HEK293 (cell line): ENCODE data around the gene AK3.

Experiments used
- CTCF ChIA-PET: fragments of 350-600 bp; formaldehyde crosslinking; extraction: SDS; loops from one replicate; lab custom pipeline; 2021; ENCODE audit warnings: antibody characterized with exemption; lab: Yijun Ruan, JAX
- POLR2A ChIA-PET: fragments of 300-600 bp; formaldehyde crosslinking; extraction: SDS; loops from one replicate; lab custom pipeline; 2020; ENCODE audit warnings: antibody characterized with exemption, inconsistent platforms; lab: Yijun Ruan, JAX
- H3K27ac ChIP-seq: fragments of 200-500 bp; sonication (Bioruptor generic); 2 replicates; pipeline ENCODE4 v1.5.1; 2014; ENCODE audit warnings: low read depth, low read length, control low read depth, inconsistent platforms; ENCODE audit errors: extremely low read depth
- H3K36me3 ChIP-seq, 2 experiments: fragments of 200-500 bp in 1 of 2; sonication (Bioruptor generic) in 1 of 2; 1 replicate in 1 of 2; 2 replicates in 1 of 2; pipeline ENCODE4 v1.5.1; 2014 to 2017; ENCODE audit warnings: inconsistent platforms in 2 of 2, low read length in 2 of 2; ENCODE audit not compliant: control insufficient read depth in 2 of 2, insufficient read depth in 1 of 2
- H3K4me1 ChIP-seq: fragments of 200-500 bp; sonication (Bioruptor generic); 2 replicates; pipeline ENCODE4 v1.5.1; 2014; ENCODE audit warnings: mild to moderate bottlenecking, low read length, inconsistent platforms; ENCODE audit not compliant: control insufficient read depth, insufficient read depth
- H3K4me3 ChIP-seq: 2 replicates; pipeline ENCODE4 v1.5.1; 2011; ENCODE audit warnings: low read depth, mild to moderate bottlenecking, control low read depth, low read length, moderate library complexity
- H3K9me3 ChIP-seq: fragments of 200-500 bp; sonication (Bioruptor generic); 2 replicates; pipeline ENCODE4 v1.5.1; 2014; ENCODE audit warnings: low read depth, low read length, inconsistent platforms; ENCODE audit not compliant: control insufficient read depth, insufficient read depth
- GLIS2 ChIP-seq: fragments of 450-650 bp; formaldehyde crosslinking; IDR thresholded peaks from 2 replicates; pipeline ENCODE4 v1.5.1; 2016; ENCODE audit warnings: missing biosample characterization, missing genetic modification characterization
- SP3 ChIP-seq: fragments of 450-650 bp; formaldehyde crosslinking; IDR thresholded peaks from 2 replicates; pipeline ENCODE4 v1.5.1; 2016; ENCODE audit warnings: missing biosample characterization, missing genetic modification characterization
- ZNF140 ChIP-seq: fragments of 450-650 bp; formaldehyde crosslinking; IDR thresholded peaks from 2 replicates; pipeline ENCODE4 v1.5.1; 2016; ENCODE audit warnings: missing biosample characterization, missing genetic modification characterization
- ZNF157 ChIP-seq: fragments of 450-650 bp; formaldehyde crosslinking; IDR thresholded peaks from 2 replicates; pipeline ENCODE4 v1.5.1; 2016; ENCODE audit warnings: missing biosample characterization, missing genetic modification characterization
- ZNF473 ChIP-seq: fragments of 450-650 bp; formaldehyde crosslinking; IDR thresholded peaks from 2 replicates; pipeline ENCODE4 v1.5.1; 2017; ENCODE audit warnings: missing biosample characterization, missing genetic modification characterization
- ZNF521 ChIP-seq: fragments of 450-650 bp; formaldehyde crosslinking; IDR thresholded peaks from 2 replicates; pipeline ENCODE4 v1.5.1; 2017; ENCODE audit warnings: missing biosample characterization, mild to moderate bottlenecking, missing genetic modification characterization
- ZNF654 ChIP-seq: fragments of 450-650 bp; formaldehyde crosslinking; IDR thresholded peaks from 2 replicates; pipeline ENCODE4 v1.5.1; 2016; ENCODE audit warnings: low read depth, missing biosample characterization, missing genetic modification characterization
- ZNF776 ChIP-seq: fragments of 450-650 bp; formaldehyde crosslinking; IDR thresholded peaks from 2 replicates; pipeline ENCODE4 v1.5.0; 2017; ENCODE audit warnings: missing biosample characterization, missing genetic modification characterization, borderline replicate concordance
- ZNF785 ChIP-seq: fragments of 450-650 bp; formaldehyde crosslinking; IDR thresholded peaks from 2 replicates; pipeline ENCODE4 v1.5.1; 2016; ENCODE audit warnings: missing biosample characterization, missing genetic modification characterization
- TF ChIP-seq, protein P1 (sequence below): fragments of 450-650 bp; formaldehyde crosslinking; IDR thresholded peaks from 2 replicates; pipeline ENCODE4 v1.5.1; 2016; ENCODE audit warnings: missing biosample characterization, missing genetic modification characterization
- TF ChIP-seq, protein P2 (sequence below): fragments of 450-650 bp; formaldehyde crosslinking; IDR thresholded peaks from 2 replicates; pipeline ENCODE4 v1.5.1; 2016; ENCODE audit warnings: missing biosample characterization, missing genetic modification characterization
- TF ChIP-seq, protein P3 (sequence below): fragments of 450-650 bp; formaldehyde crosslinking; optimal IDR thresholded peaks from 2 replicates; pipeline ENCODE3; 2016; ENCODE audit warnings: missing biosample characterization, mild to moderate bottlenecking, missing genetic modification characterization
- TF ChIP-seq, protein P4 (sequence below): fragments of 450-650 bp; formaldehyde crosslinking; IDR thresholded peaks from 2 replicates; pipeline ENCODE4 v1.5.1; 2017; ENCODE audit warnings: missing biosample characterization, missing genetic modification characterization
- TF ChIP-seq, protein P5 (sequence below): fragments of 450-650 bp; formaldehyde crosslinking; conservative IDR thresholded peaks from 2 replicates; pipeline ENCODE4 v1.5.1; 2016; ENCODE audit warnings: low read depth, missing biosample characterization, missing genetic modification characterization
- TF ChIP-seq, protein P6 (sequence below): fragments of 450-650 bp; formaldehyde crosslinking; IDR thresholded peaks from 2 replicates; pipeline ENCODE4 v1.5.1; 2016; ENCODE audit warnings: missing biosample characterization, missing genetic modification characterization
- TF ChIP-seq, protein P7 (sequence below): fragments of 450-650 bp; formaldehyde crosslinking; IDR thresholded peaks from 2 replicates; pipeline ENCODE4 v1.5.1; 2016; ENCODE audit warnings: missing biosample characterization, missing genetic modification characterization, borderline replicate concordance

Gene AK3

DNA sequence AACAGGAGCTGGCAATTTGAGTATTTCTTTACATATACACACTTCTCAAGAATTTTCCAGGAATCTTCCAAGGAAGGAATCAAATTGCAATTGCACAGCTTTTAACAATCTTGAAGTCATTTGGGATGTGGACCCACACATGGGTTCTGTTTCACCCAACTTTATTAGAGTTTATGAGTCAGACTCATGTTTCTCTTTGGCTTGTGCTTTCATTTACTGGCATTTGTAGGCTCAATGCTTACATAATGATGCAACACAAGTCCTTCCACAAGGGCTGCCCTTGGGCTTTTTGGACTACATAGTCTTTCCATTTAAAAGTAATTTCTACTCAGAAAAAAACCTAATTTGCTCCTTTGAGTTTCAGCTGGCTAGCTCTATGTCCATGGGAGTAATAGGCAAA is 66.2 kb downstream of the AK3 start:
- Histone ChIP-seq H3K4me1 (no peaks in the 10 kb centered on the region), H3K9me3 (no peaks in the 10 kb centered on the region), H3K4me3 (no peak overlapping the region), H3K36me3 (no peaks in the 10 kb centered on the region), H3K27ac (no peak overlapping the region)
- ChIA-PET CTCF (interaction anchor here (0.6 to 4.3 kb wide), 3 partner anchors 9 to 19 kb away, joined by 4 to 16 read pairs (median 4); partner anchors contain the start of genes PLPP6 and SPATA6L), POLR2A (no interaction called here)
- TF ChIP-seq, protein P1, sequence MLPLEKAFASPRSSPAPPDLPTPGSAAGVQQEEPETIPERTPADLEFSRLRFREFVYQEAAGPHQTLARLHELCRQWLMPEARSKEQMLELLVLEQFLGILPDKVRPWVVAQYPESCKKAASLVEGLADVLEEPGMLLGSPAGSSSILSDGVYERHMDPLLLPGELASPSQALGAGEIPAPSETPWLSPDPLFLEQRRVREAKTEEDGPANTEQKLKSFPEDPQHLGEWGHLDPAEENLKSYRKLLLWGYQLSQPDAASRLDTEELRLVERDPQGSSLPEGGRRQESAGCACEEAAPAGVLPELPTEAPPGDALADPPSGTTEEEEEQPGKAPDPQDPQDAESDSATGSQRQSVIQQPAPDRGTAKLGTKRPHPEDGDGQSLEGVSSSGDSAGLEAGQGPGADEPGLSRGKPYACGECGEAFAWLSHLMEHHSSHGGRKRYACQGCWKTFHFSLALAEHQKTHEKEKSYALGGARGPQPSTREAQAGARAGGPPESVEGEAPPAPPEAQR (tag by site-specific recombination): no peak
- TF ChIP-seq ZNF521 (tag by site-specific recombination) (no peak), ZNF776 (tag by site-specific recombination) (no peak), ZNF473 (no peak), SP3 (no peak), GLIS2 (tag by site-specific recombination) (no peak), ZNF157 (no peak), ZNF140 (tag by site-specific recombination) (no peak), ZNF654 (tag by site-specific recombination) (no peak), ZNF785 (tag by site-specific recombination) (no peak)
- TF ChIP-seq, protein P2, sequence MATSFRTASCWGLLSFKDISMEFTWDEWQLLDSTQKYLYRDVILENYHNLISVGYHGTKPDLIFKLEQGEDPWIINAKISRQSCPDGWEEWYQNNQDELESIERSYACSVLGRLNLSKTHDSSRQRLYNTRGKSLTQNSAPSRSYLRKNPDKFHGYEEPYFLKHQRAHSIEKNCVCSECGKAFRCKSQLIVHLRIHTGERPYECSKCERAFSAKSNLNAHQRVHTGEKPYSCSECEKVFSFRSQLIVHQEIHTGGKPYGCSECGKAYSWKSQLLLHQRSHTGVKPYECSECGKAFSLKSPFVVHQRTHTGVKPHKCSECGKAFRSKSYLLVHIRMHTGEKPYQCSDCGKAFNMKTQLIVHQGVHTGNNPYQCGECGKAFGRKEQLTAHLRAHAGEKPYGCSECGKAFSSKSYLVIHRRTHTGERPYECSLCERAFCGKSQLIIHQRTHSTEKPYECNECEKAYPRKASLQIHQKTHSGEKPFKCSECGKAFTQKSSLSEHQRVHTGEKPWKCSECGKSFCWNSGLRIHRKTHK (tag by site-specific recombination): no peak
- TF ChIP-seq, protein P3, sequence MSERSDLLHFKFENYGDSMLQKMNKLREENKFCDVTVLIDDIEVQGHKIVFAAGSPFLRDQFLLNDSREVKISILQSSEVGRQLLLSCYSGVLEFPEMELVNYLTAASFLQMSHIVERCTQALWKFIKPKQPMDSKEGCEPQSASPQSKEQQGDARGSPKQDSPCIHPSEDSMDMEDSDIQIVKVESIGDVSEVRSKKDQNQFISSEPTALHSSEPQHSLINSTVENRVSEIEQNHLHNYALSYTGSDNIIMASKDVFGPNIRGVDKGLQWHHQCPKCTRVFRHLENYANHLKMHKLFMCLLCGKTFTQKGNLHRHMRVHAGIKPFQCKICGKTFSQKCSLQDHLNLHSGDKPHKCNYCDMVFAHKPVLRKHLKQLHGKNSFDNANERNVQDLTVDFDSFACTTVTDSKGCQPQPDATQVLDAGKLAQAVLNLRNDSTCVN (tag by site-specific recombination): no peak
- TF ChIP-seq, protein P4, sequence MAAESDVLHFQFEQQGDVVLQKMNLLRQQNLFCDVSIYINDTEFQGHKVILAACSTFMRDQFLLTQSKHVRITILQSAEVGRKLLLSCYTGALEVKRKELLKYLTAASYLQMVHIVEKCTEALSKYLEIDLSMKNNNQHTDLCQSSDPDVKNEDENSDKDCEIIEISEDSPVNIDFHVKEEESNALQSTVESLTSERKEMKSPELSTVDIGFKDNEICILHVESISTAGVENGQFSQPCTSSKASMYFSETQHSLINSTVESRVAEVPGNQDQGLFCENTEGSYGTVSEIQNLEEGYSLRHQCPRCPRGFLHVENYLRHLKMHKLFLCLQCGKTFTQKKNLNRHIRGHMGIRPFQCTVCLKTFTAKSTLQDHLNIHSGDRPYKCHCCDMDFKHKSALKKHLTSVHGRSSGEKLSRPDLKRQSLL (tag by site-specific recombination): 0 out of 2 replicates have a peak, but pooled peaks have one; percentile 30
- TF ChIP-seq, protein P5, sequence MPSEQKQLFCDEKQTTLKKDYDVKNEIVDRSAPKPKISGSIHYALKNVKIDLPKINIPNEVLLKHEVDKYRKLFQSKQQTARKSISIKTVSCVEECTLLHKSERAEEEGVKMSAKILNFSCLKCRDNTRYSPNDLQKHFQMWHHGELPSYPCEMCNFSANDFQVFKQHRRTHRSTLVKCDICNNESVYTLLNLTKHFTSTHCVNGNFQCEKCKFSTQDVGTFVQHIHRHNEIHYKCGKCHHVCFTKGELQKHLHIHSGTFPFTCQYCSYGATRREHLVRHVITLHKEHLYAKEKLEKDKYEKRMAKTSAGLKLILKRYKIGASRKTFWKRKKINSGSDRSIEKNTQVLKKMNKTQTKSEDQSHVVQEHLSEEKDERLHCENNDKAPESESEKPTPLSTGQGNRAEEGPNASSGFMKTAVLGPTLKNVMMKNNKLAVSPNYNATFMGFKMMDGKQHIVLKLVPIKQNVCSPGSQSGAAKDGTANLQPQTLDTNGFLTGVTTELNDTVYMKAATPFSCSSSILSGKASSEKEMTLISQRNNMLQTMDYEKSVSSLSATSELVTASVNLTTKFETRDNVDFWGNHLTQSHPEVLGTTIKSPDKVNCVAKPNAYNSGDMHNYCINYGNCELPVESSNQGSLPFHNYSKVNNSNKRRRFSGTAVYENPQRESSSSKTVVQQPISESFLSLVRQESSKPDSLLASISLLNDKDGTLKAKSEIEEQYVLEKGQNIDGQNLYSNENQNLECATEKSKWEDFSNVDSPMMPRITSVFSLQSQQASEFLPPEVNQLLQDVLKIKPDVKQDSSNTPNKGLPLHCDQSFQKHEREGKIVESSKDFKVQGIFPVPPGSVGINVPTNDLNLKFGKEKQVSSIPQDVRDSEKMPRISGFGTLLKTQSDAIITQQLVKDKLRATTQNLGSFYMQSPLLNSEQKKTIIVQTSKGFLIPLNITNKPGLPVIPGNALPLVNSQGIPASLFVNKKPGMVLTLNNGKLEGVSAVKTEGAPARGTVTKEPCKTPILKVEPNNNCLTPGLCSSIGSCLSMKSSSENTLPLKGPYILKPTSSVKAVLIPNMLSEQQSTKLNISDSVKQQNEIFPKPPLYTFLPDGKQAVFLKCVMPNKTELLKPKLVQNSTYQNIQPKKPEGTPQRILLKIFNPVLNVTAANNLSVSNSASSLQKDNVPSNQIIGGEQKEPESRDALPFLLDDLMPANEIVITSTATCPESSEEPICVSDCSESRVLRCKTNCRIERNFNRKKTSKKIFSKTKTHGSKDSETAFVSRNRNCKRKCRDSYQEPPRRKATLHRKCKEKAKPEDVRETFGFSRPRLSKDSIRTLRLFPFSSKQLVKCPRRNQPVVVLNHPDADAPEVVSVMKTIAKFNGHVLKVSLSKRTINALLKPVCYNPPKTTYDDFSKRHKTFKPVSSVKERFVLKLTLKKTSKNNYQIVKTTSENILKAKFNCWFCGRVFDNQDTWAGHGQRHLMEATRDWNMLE (tag by site-specific recombination): no peak
- TF ChIP-seq, protein P6, sequence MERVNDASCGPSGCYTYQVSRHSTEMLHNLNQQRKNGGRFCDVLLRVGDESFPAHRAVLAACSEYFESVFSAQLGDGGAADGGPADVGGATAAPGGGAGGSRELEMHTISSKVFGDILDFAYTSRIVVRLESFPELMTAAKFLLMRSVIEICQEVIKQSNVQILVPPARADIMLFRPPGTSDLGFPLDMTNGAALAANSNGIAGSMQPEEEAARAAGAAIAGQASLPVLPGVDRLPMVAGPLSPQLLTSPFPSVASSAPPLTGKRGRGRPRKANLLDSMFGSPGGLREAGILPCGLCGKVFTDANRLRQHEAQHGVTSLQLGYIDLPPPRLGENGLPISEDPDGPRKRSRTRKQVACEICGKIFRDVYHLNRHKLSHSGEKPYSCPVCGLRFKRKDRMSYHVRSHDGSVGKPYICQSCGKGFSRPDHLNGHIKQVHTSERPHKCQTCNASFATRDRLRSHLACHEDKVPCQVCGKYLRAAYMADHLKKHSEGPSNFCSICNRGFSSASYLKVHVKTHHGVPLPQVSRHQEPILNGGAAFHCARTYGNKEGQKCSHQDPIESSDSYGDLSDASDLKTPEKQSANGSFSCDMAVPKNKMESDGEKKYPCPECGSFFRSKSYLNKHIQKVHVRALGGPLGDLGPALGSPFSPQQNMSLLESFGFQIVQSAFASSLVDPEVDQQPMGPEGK (tag by site-specific recombination): no peak
- TF ChIP-seq, protein P7, sequence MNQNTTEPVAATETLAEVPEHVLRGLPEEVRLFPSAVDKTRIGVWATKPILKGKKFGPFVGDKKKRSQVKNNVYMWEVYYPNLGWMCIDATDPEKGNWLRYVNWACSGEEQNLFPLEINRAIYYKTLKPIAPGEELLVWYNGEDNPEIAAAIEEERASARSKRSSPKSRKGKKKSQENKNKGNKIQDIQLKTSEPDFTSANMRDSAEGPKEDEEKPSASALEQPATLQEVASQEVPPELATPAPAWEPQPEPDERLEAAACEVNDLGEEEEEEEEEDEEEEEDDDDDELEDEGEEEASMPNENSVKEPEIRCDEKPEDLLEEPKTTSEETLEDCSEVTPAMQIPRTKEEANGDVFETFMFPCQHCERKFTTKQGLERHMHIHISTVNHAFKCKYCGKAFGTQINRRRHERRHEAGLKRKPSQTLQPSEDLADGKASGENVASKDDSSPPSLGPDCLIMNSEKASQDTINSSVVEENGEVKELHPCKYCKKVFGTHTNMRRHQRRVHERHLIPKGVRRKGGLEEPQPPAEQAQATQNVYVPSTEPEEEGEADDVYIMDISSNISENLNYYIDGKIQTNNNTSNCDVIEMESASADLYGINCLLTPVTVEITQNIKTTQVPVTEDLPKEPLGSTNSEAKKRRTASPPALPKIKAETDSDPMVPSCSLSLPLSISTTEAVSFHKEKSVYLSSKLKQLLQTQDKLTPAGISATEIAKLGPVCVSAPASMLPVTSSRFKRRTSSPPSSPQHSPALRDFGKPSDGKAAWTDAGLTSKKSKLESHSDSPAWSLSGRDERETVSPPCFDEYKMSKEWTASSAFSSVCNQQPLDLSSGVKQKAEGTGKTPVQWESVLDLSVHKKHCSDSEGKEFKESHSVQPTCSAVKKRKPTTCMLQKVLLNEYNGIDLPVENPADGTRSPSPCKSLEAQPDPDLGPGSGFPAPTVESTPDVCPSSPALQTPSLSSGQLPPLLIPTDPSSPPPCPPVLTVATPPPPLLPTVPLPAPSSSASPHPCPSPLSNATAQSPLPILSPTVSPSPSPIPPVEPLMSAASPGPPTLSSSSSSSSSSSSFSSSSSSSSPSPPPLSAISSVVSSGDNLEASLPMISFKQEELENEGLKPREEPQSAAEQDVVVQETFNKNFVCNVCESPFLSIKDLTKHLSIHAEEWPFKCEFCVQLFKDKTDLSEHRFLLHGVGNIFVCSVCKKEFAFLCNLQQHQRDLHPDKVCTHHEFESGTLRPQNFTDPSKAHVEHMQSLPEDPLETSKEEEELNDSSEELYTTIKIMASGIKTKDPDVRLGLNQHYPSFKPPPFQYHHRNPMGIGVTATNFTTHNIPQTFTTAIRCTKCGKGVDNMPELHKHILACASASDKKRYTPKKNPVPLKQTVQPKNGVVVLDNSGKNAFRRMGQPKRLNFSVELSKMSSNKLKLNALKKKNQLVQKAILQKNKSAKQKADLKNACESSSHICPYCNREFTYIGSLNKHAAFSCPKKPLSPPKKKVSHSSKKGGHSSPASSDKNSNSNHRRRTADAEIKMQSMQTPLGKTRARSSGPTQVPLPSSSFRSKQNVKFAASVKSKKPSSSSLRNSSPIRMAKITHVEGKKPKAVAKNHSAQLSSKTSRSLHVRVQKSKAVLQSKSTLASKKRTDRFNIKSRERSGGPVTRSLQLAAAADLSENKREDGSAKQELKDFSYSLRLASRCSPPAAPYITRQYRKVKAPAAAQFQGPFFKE (tag by site-specific recombination): no peak
